NT2/D1 (cell line): ENCODE measurements around the gene KIAA1217.

Experiments
- DNase-seq: peaks from one replicate; pipeline ENCODE4 v3.0.0-alpha.2; 2011; ENCODE audit warnings: low read depth, low spot score
- H3K27me3 ChIP-seq: 2 replicates; pipeline ENCODE4 v1.6.0; 2011; ENCODE audit warnings: mild to moderate bottlenecking; ENCODE audit not compliant: insufficient read length, insufficient read depth
- H3K36me3 ChIP-seq: 2 replicates; pipeline ENCODE4 v1.6.1; 2011; ENCODE audit warnings: mild to moderate bottlenecking, low read length, mixed read lengths; ENCODE audit not compliant: insufficient read depth, insufficient read length
- H3K4me1 ChIP-seq: 2 replicates; pipeline ENCODE4 v1.5.1; 2011; ENCODE audit not compliant: insufficient read depth, insufficient read length
- H3K4me3 ChIP-seq: 2 replicates; pipeline ENCODE4 v1.5.1; 2011; ENCODE audit warnings: low read depth; ENCODE audit not compliant: insufficient read length
- H3K9ac ChIP-seq: 2 replicates; pipeline ENCODE4 v1.6.0; 2011; ENCODE audit warnings: low read depth; ENCODE audit not compliant: insufficient read length
- H3K9me3 ChIP-seq: 2 replicates; pipeline ENCODE4 v1.5.1; 2011; ENCODE audit warnings: mild to moderate bottlenecking, low read length; ENCODE audit not compliant: insufficient read depth
- SUZ12 ChIP-seq: IDR thresholded peaks from 2 replicates; pipeline ENCODE4 v1.6.1; 2011; ENCODE audit not compliant: insufficient read length, insufficient read depth; ENCODE audit errors: extremely low read depth
- YY1 ChIP-seq: IDR thresholded peaks from 2 replicates; pipeline ENCODE4 v1.6.1; 2011; ENCODE audit not compliant: insufficient read length, insufficient read depth
- ZNF274 ChIP-seq: IDR thresholded peaks from 2 replicates; pipeline ENCODE4 v1.6.1; 2011; ENCODE audit warnings: mild to moderate bottlenecking, low read depth, low read length

Gene KIAA1217

GRCh38 chr10:24590697-24591457 is 381.9 kb downstream of the KIAA1217 start:
- peaks cover 72% of the 10 kb centered on the region for H3K36me3 ChIP-seq
- no peaks in the 10 kb centered on the region for H3K9me3 ChIP-seq
- H3K4me3 ChIP-seq = no peak overlapping the region
- DNase-seq = no peak
- TF ChIP-seq ZNF274 = no peak
- no peak for TF ChIP-seq SUZ12
- no peak for TF ChIP-seq YY1
- H3K4me1 ChIP-seq = no peaks in the 10 kb centered on the region
- H3K27me3 ChIP-seq = no peaks in the 10 kb centered on the region
- H3K9ac ChIP-seq = no peak overlapping the region

DNA sequence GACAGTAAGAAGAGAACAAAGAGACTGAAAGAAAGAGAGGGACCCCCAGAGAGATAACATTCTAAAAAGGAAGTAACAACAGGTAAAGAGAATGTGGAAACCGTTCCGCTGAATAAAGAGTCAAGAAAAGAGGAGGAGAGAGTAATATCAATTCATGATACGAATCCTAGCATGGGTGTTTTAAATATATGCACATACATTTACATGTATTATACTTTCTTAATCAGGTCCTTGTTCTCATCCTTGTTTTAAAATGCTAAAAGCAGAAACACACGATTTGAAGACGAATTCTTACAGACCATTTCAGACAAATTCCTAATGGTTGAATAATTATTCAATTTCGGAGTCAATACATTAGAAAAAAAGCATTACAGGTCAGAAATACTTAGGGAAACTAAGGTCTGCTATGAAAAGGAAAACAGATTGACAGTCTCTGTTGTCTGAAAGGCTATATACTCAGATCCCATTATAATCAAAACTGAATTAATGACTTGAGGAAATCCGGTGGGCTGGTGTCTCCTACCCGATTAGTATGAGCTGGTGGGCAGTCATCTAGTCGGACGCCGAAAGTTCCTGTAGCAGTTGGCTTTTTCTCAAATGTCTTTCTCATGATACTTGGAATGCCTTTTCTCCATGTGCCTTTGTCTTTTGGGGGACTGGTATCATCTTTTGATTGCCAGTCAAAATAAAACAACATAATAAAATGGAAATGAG is 387.4 kb downstream of the KIAA1217 start:
- Histone ChIP-seq H3K4me3 (no peak overlapping the region), H3K36me3 (peaks cover 85% of the 10 kb centered on the region), H3K27me3 (no peaks in the 10 kb centered on the region), H3K9ac (no peak overlapping the region), H3K4me1 (no peaks in the 10 kb centered on the region), H3K9me3 (no peaks in the 10 kb centered on the region)
- no peak for TF ChIP-seq YY1
- DNase-seq = no peak

- Histone ChIP-seq H3K4me1 (no peaks in the 10 kb centered on the region), H3K9ac (no peak overlapping the region), H3K9me3 (no peaks in the 10 kb centered on the region), H3K4me3 (no peak overlapping the region), H3K27me3 (no peaks in the 10 kb centered on the region), H3K36me3 (peaks cover 84% of the 10 kb centered on the region)
- TF ChIP-seq ZNF274 (no peak), YY1 (no peak), SUZ12 (no peak)
- no peak for DNase-seq
These were observed 388.5 kb downstream of the KIAA1217 start for GRCh38 chr10:24597426-24597825.
